Stimulated activated CD8-positive, alpha-beta memory T cell treated with anti-CD3 and anti-CD28 coated beads, Interleukin-12 subunit alpha, Interleukin-12 subunit beta, amount 100 ng/mL, for 1 hour (primary cell): ENCODE measurements around the gene SAMD7.

Experiments
- DNase-seq: peaks from one replicate; pipeline ENCODE4 v3.0.0-alpha.2; 2020; ENCODE audit warnings: low read depth

Gene SAMD7

GRCh38 chr3:169907944-169908343, 3.4 kb upstream of the SAMD7 start:
- DNase-seq = no peak

- no peak for DNase-seq
These were observed 2.0 kb downstream of the SAMD7 start for GRCh38 chr3:169913323-169913722.

- no peak for DNase-seq
These were observed 2.9 kb downstream of the SAMD7 start for GRCh38 chr3:169914321-169914720.

GRCh38 chr3:169923189-169923588, 11.8 kb downstream of the SAMD7 start:
- no peak for DNase-seq

GRCh38 chr3:169923831-169924230, 12.5 kb downstream of the SAMD7 start:
- no peak for DNase-seq

GRCh38 chr3:169929830-169930519, 18.6 kb downstream of the SAMD7 start:
- no peak for DNase-seq

- DNase-seq = no peak
These were observed 19.5 kb downstream of the SAMD7 start for GRCh38 chr3:169930843-169931242.

GRCh38 chr3:169931747-169932520, 20.6 kb downstream of the SAMD7 start:
- DNase-seq = no peak

- no peak for DNase-seq
These were observed 27.9 kb downstream of the SAMD7 start for GRCh38 chr3:169939320-169939719.

- no peak for DNase-seq
These were observed 28.4 kb downstream of the SAMD7 start for GRCh38 chr3:169939751-169940150.

- no peak for DNase-seq
These were observed 29.3 kb downstream of the SAMD7 start for GRCh38 chr3:169940470-169941181.

GRCh38 chr3:169945313-169945712, 33.9 kb downstream of the SAMD7 start:
- DNase-seq = no peak

- no peak for DNase-seq
These were observed 35.0 kb downstream of the SAMD7 start for GRCh38 chr3:169946336-169946735.

GRCh38 chr3:169948559-169949448, 37.4 kb downstream of the SAMD7 start:
- no peak for DNase-seq

GRCh38 chr3:169952045-169952444, 40.7 kb downstream of the SAMD7 start:
- DNase-seq = no peak

- no peak for DNase-seq
These were observed 42.2 kb downstream of the SAMD7 start for GRCh38 chr3:169953462-169954141.

GRCh38 chr3:169954142-169954756, 42.9 kb downstream of the SAMD7 start:
- no peak for DNase-seq

- no peak for DNase-seq
These were observed 44.0 kb downstream of the SAMD7 start for GRCh38 chr3:169955406-169955805.

- DNase-seq = no peak
These were observed 52.8 kb downstream of the SAMD7 start for GRCh38 chr3:169964176-169964575.

GRCh38 chr3:169965562-169966427, 54.4 kb downstream of the SAMD7 start:
- no peak for DNase-seq
